ENCODE measurements around the gene VASN.

Gene VASN

GRCh38 chr16:4373356-4373908, 1.8 kb downstream of the VASN start:
- DNase-seq: peak in 1 of 2 experiments; percentile 56

GRCh38 chr16:4373909-4374742, 2.5 kb downstream of the VASN start:
- DNase-seq: no peak

GRCh38 chr16:4375717-4376116, 4.1 kb downstream of the VASN start:
- no peak for DNase-seq

GRCh38 chr16:4376126-4376892, 4.7 kb downstream of the VASN start:
- no peak for DNase-seq

DNA sequence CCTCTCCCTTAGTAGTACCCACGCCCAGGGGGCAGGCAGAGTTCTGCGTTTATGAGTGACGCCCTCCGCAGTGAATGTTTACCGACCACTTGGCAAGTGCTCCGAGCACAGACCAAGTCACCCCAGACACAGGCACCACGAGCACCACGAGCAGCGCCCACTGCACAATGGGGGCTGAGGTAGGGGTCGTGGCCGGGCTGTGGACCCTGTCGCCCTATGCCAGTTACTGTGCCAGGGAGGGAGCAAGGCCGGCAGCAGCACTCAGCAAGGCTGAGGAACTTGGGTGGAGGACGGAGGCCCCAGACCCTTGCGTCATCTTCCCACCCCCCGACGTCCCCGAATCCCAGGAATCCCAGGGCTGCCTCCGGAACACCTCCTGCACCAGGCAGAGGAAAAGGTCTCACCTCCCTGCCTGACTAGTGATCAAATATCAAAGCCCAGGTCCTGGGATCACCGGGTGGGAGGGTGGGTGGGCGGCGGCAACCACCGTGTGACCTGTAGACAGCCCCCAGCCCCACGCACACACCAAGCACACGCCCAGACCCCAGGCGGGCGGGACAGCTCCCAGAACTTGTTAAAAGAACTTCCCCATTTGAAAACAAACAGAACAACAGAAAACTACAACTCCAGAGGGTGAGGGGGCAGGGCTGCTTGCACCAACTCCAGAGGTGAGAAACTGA, 5.4 kb downstream of the VASN start:
- no peak for DNase-seq

GRCh38 chr16:4377573-4378154, 6.0 kb downstream of the VASN start:
- DNase-seq: no peak

- no peak for DNase-seq
Measured at GRCh38 chr16:4378161-4378666, 6.6 kb downstream of the VASN start.

DNA sequence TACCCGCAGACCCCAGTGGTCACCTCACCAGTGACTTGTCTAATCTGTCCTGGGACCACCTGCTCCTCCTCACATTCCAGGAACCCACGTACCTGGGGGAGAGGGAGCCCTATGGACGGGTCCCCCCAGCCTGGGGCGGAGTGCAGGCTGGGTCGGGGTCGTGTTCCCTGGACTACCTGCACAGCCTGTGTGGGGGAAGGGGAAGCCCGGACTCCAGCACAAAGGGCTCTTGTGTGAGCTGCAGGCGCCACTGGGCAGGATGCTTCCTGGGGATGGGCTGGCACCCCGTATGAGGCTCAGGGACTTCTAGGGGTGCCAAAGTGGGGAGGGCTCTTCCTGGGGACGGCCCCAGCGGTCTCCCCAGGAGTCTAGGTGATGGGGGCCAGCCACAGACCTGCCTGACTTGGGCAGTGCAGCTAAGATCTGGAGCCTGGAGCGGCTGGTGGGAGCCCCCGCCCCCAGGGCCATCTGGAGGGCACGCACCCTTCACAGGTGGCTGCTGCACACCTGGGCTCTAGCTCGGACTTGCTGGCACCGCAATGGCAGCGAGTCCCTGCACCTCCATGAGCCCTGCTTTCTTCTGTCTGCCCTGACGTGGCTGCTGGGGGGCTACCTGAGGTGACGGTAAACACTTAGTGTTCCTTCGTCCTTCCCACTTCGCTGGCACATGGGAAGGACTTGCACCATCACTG, 7.5 kb downstream of the VASN start:
- DNase-seq: no peak

DNA sequence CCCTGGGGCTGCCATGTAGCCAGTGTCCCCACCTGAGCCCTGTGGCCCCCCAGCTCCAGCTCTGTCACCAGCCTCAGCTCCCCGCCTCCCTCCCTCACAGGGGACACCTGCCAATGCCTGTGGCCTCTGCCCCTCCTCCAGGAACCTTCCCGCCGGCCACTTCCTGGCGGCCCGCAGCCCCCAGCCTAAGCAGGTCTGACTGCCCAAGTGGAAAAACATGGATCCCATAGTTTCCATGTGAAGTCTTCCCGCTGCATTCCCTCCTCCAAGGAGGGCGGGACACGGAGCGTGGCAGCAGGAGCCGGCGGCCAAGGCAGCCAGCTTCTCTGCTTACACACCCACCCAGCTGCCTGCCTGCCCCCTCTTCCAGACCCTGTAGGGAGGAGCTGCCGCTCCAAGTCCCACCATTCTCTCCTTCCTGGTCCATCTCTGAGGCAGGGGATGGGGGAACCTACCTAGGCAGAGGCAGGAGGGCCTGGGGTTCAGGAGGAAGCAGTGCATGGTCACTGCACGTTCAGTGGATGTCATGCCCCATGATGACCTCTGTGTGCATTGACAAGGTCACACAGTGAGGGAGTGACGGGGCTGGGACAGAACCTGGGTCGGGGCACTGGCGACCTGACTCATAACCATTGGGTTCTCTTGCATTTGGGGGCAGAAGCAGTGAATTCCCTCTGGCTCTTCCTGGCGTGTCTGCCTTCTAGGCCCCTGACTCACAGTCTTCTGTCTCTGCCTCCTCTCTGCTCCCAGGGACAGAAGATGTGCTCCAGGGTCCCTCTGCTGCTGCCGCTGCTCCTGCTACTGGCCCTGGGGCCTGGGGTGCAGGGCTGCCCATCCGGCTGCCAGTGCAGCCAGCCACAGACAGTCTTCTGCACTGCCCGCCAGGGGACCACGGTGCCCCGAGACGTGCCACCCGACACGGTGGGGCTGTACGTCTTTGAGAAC, 8.7 kb downstream of the VASN start:
- DNase-seq: no peak

DNA sequence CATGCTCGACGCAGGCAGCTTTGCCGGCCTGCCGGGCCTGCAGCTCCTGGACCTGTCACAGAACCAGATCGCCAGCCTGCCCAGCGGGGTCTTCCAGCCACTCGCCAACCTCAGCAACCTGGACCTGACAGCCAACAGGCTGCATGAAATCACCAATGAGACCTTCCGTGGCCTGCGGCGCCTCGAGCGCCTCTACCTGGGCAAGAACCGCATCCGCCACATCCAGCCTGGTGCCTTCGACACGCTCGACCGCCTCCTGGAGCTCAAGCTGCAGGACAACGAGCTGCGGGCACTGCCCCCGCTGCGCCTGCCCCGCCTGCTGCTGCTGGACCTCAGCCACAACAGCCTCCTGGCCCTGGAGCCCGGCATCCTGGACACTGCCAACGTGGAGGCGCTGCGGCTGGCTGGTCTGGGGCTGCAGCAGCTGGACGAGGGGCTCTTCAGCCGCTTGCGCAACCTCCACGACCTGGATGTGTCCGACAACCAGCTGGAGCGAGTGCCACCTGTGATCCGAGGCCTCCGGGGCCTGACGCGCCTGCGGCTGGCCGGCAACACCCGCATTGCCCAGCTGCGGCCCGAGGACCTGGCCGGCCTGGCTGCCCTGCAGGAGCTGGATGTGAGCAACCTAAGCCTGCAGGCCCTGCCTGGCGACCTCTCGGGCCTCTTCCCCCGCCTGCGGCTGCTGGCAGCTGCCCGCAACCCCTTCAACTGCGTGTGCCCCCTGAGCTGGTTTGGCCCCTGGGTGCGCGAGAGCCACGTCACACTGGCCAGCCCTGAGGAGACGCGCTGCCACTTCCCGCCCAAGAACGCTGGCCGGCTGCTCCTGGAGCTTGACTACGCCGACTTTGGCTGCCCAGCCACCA, 9.7 kb downstream of the VASN start:
- DNase-seq: no peak

- DNase-seq: no peak
Measured at GRCh38 chr16:4381935-4382794, 10.5 kb downstream of the VASN start.

DNA sequence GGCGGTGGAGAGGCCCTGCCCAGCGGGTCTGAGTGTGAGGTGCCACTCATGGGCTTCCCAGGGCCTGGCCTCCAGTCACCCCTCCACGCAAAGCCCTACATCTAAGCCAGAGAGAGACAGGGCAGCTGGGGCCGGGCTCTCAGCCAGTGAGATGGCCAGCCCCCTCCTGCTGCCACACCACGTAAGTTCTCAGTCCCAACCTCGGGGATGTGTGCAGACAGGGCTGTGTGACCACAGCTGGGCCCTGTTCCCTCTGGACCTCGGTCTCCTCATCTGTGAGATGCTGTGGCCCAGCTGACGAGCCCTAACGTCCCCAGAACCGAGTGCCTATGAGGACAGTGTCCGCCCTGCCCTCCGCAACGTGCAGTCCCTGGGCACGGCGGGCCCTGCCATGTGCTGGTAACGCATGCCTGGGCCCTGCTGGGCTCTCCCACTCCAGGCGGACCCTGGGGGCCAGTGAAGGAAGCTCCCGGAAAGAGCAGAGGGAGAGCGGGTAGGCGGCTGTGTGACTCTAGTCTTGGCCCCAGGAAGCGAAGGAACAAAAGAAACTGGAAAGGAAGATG, 11.2 kb downstream of the VASN start:
- no peak for DNase-seq

- DNase-seq: no peak
Measured at GRCh38 chr16:4383591-4384444, 12.2 kb downstream of the VASN start.

GRCh38 chr16:4384509-4384942, 12.9 kb downstream of the VASN start:
- no peak for DNase-seq

GRCh38 chr16:4385066-4385788, 13.6 kb downstream of the VASN start:
- DNase-seq: no peak

GRCh38 chr16:4385789-4386450, 14.3 kb downstream of the VASN start:
- DNase-seq: no peak

All from NCI-H524 (cell line).